K562 (cell line): ENCODE results near the gene RAPGEF5. TPM values are rescaled to one million over a fixed set of nuclear protein-coding genes. Genes with fewer than 3 reads are reported as not detected.

Experiments
- ATF1 ChIP-seq, 2 experiments: fragments of 450-650 bp in 1 of 2; IDR thresholded peaks; 2 replicates each; pipeline ENCODE4 v1.6.1; 2016; ENCODE audit warnings: missing compliant biosample characterization in 1 of 2, missing genetic modification characterization in 1 of 2
- CCNT2 ChIP-seq: IDR thresholded peaks from 2 replicates; pipeline ENCODE4 v1.6.1; 2011; ENCODE audit warnings: borderline replicate concordance, low read depth, mild to moderate bottlenecking, moderate library complexity, mixed read lengths, low read length; ENCODE audit not compliant: insufficient read length; ENCODE audit errors: extremely low read depth
- CTCFL ChIP-seq: IDR thresholded peaks from 2 replicates; pipeline ENCODE4 v1.6.1; 2011; ENCODE audit warnings: borderline replicate concordance, low read depth, mild to moderate bottlenecking, moderate library complexity, low read length; ENCODE audit not compliant: insufficient read depth, poor library complexity, severe bottlenecking
- E2F6 ChIP-seq, 2 experiments: IDR thresholded peaks; 2 replicates each; pipeline ENCODE4 v1.6.1; 2011; ENCODE audit warnings: borderline replicate concordance in 1 of 2, control low read depth in 1 of 2, low read depth in 1 of 2, low read length in 1 of 2, mild to moderate bottlenecking in 1 of 2, mixed read lengths in 1 of 2, moderate library complexity in 1 of 2; ENCODE audit not compliant: insufficient read depth in 1 of 2, insufficient read length in 1 of 2, poor library complexity in 1 of 2, severe bottlenecking in 1 of 2; ENCODE audit errors: extremely low read depth in 1 of 2
- ESRRA ChIP-seq: fragments of 450-650 bp; IDR thresholded peaks from 2 replicates; pipeline ENCODE4 v1.6.1; 2014; ENCODE audit warnings: low read depth, mild to moderate bottlenecking, moderate library complexity, borderline replicate concordance
- HDAC6 ChIP-seq: IDR thresholded peaks from 2 replicates; pipeline ENCODE4 v1.6.1; 2012; ENCODE audit warnings: low read depth, mild to moderate bottlenecking, control low read depth, inconsistent platforms, low read length, moderate library complexity
- NR2C2 ChIP-seq, 2 experiments: fragments of 200-800 bp in 1 of 2; sonication (Bioruptor generic) in 1 of 2; sonication (generic) in 1 of 2; formaldehyde crosslinking in 1 of 2; IDR thresholded peaks; 2 replicates each; pipeline versions ENCODE4 v1.6.1 to v1.8.0; 2016 to 2022; ENCODE audit warnings: mild to moderate bottlenecking in 1 of 2, missing compliant biosample characterization in 1 of 2, missing genetic modification characterization in 1 of 2, missing genetic modification reagents in 1 of 2
- NR2F6 ChIP-seq: fragments of 450-650 bp; formaldehyde crosslinking; IDR thresholded peaks from 2 replicates; pipeline ENCODE4 v1.4.0; 2020; ENCODE audit warnings: mild to moderate bottlenecking
- RAD21 ChIP-seq, 2 experiments: fragments of 250-450 bp in 1 of 2; fragments of 450-650 bp in 1 of 2; sonication (Bioruptor Pico) in 1 of 2; formaldehyde crosslinking in 1 of 2; IDR thresholded peaks in 1 of 2; conservative IDR thresholded peaks in 1 of 2; 2 replicates each; pipeline versions ENCODE4 v1.4.0 to v1.8.0; 2020 to 2022; ENCODE audit warnings: mild to moderate bottlenecking in 2 of 2, moderate library complexity in 1 of 2
- RBBP5 ChIP-seq: fragments of 200-600 bp; sonication (generic); IDR thresholded peaks from 2 replicates; pipeline ENCODE4 v1.6.1; 2012; ENCODE audit warnings: borderline replicate concordance, mild to moderate bottlenecking, low read length, control low read depth, inconsistent platforms; ENCODE audit not compliant: insufficient read depth, poor library complexity, severe bottlenecking
- ZBTB17 ChIP-seq: fragments of 450-650 bp; formaldehyde crosslinking; IDR thresholded peaks from 2 replicates; pipeline ENCODE4 v1.4.0; 2020; ENCODE audit warnings: mild to moderate bottlenecking
- ZNF239 ChIP-seq: fragments of 250-450 bp; sonication (Bioruptor Pico); IDR thresholded peaks from 2 replicates; pipeline ENCODE4 v1.4.0; 2020; ENCODE audit warnings: mild to moderate bottlenecking
- polyA plus RNA-seq, 8 experiments: library from polyadenylated mRNA; depleted of rRNA in 4 of 8; stranded (reverse) in 5 of 8; unstranded in 3 of 8; fragments of >200 nt; fragmentation: Nextera tagmentation in 2 of 8; fragmentation: Illumina TruSeq in 1 of 8; extraction: Ambion mirVana in 2 of 8; extraction: Trizol in 1 of 8; gene quantifications; 2 replicates each; pipeline versions ENCODE4 v1.2.1 to v1.2.3, GENCODE V29; 2011 to 2014; ENCODE audit warnings: inconsistent platforms in 1 of 8, missing spikeins in 1 of 8
- total RNA-seq, 7 experiments: library from RNA; depleted of rRNA in 6 of 7; stranded (reverse); fragments of >200 nt in 6 of 7; fragmentation: Illumina TruSeq in 2 of 7; extraction: Trizol in 2 of 7; gene quantifications; 2 replicates each; pipeline versions ENCODE4 v1.2.1 to v1.2.3, GENCODE V29; 2011 to 2021; ENCODE audit warnings: low replicate concordance in 1 of 7

The RAPGEF5 gene
- total and polyA plus RNA-seq, 9 of the 15 experiments (the other 6 are each of a cell fraction or from before 2014, with no cell fraction given) = 0.39 to 2.0 (median 1.1) TPM

- TF ChIP-seq CTCFL (peak; percentile 37), CCNT2 (peak; percentile 35), RBBP5 (peak; percentile 39), ZBTB17 (0 out of 2 replicates have a peak, but pooled peaks have one; percentile 45), HDAC6 (no peak), E2F6 (IDR thresholded peaks at IDR 0.05; ENCODE audit: borderline replicate concordance in 1 of 2, extremely low read depth in 1 of 2, insufficient read depth in 1 of 2, insufficient read length in 1 of 2, low read depth in 1 of 2, low read length in 1 of 2, poor library complexity in 1 of 2, severe bottlenecking in 1 of 2) (peak in 1 of 2 experiments; percentile 14), ESRRA (peak; percentile 35; the same call in 1 of the 2 replicates), ZNF239 (CRISPR knock-in tag) (no peak), ATF1 (CRISPR knock-in tag; IDR thresholded peaks at IDR 0.05) (no peak), ATF1 (tag; IDR thresholded peaks at IDR 0.05) (peak; percentile 45; the same call in 1 of the 2 replicates), NR2C2 (CRISPR knock-in tag; IDR thresholded peaks at IDR 0.05) (no peak), NR2C2 (tag; IDR thresholded peaks at IDR 0.05) (0 out of 2 replicates have a peak, but pooled peaks have one; percentile 12), NR2F6 (CRISPR knock-in tag) (no peak), RAD21 (CRISPR knock-in tag; conservative IDR thresholded peaks at IDR 0.05 in 1 of 2, IDR thresholded peaks at IDR 0.05 in 1 of 2) (peak; percentile 80 to 84)
Measured at GRCh38 chr7:22082886-22083703, 273.9 kb downstream of the RAPGEF5 start (continued).
